Lower leg skin (tissue), 3 donors: Measurements from ENCODE around the gene AQP1.

Experiments
- CTCF ChIP-seq, 3 donors: fragments of 450-650 bp; IDR thresholded peaks; one replicate each; pipeline ENCODE4 v1.5.1; 2016; ENCODE audit warnings: antibody characterized with exemption in 3 of 3, mild to moderate bottlenecking in 3 of 3, moderate library complexity in 2 of 3
- POLR2A ChIP-seq, 2 donors: fragments of 450-650 bp; IDR thresholded peaks; one replicate each; pipeline ENCODE4 v1.6.1; 2016 to 2017; ENCODE audit warnings: antibody characterized with exemption in 2 of 2, mild to moderate bottlenecking in 1 of 2, moderate library complexity in 1 of 2

- TF ChIP-seq CTCF (IDR thresholded peaks at IDR 0.05) (no peak), POLR2A (IDR thresholded peaks at IDR 0.05) (no peak)
Measured at GRCh38 chr7:30922596-30922995, 10.9 kb downstream of the AQP1 start.
